ENCODE data around the gene PAH. TPM values are rescaled to one million over a fixed set of nuclear protein-coding genes. Genes with fewer than 3 reads are reported as not detected.

PAH gene
- polyA plus RNA-seq, 3 donors = not detected

- Histone ChIP-seq H3K4me1 (ENCODE audit: control insufficient read depth in 1 of 2, insufficient read depth in 2 of 2, low read length in 2 of 2) (no peaks in the 10 kb centered on the region), H4K20me1 (ENCODE audit: insufficient read depth, low read length) (no peaks in the 10 kb centered on the region), H3K4me2 (replicated peaks; ENCODE audit: extremely low read depth, low read length, poor library complexity, severe bottlenecking) (no peak overlapping the region), H3K9me3 (replicated peaks in 1 of 2; ENCODE audit: control insufficient read depth in 1 of 2, insufficient read depth in 1 of 2, low read length in 2 of 2) (no peaks in the 10 kb centered on the region), H3K27ac (ENCODE audit: low read depth in 1 of 2, low read length in 2 of 2) (no peak overlapping the region), H3K79me2 (ENCODE audit: insufficient read depth, low read length) (no peaks in the 10 kb centered on the region), H3K4me3 (replicated peaks in 1 of 3; ENCODE audit: low read depth in 2 of 3, low read length in 3 of 3) (no peak overlapping the region), H2AFZ (ENCODE audit: insufficient read depth, low read depth, low read length, poor library complexity, severe bottlenecking) (no peak overlapping the region), H3K27me3 (ENCODE audit: control insufficient read depth in 2 of 2, insufficient read depth in 2 of 2, low read length in 2 of 2) (peaks cover 3 to 11% of the 10 kb centered on the region in 2 donors), H3K36me3 (replicated peaks in 1 of 2; ENCODE audit: control insufficient read depth in 1 of 2, insufficient read depth in 2 of 2, low read length in 2 of 2) (no peaks in the 10 kb centered on the region), H3K9ac (ENCODE audit: insufficient read depth, low read length, poor library complexity, severe bottlenecking) (no peak overlapping the region)
- H3K9me3 Mint-ChIP-seq = peaks cover 0 to 3% (median 0%) of the 10 kb centered on the region in 7 donors
- no CpG with 5 or more reads among the region's 2 CpGs for WGBS (ENCODE audit: insufficient coverage)
- intact Hi-C loops (cut with micrococcal nuclease) = no loop called here
- no peaks in the 10 kb centered on the region for H3K36me3 Mint-ChIP-seq
- peaks cover 1% of the 10 kb centered on the region for H3K4me1 Mint-ChIP-seq
- peaks cover 9 to 23% (median 12%) of the 10 kb centered on the region in 3 donors for H3K27me3 Mint-ChIP-seq (ENCODE audit: low read depth in 3 of 3)
- no peak for DNase-seq
- no peak overlapping the region for H3K27ac Mint-ChIP-seq
- TF ChIP-seq, protein P1, sequence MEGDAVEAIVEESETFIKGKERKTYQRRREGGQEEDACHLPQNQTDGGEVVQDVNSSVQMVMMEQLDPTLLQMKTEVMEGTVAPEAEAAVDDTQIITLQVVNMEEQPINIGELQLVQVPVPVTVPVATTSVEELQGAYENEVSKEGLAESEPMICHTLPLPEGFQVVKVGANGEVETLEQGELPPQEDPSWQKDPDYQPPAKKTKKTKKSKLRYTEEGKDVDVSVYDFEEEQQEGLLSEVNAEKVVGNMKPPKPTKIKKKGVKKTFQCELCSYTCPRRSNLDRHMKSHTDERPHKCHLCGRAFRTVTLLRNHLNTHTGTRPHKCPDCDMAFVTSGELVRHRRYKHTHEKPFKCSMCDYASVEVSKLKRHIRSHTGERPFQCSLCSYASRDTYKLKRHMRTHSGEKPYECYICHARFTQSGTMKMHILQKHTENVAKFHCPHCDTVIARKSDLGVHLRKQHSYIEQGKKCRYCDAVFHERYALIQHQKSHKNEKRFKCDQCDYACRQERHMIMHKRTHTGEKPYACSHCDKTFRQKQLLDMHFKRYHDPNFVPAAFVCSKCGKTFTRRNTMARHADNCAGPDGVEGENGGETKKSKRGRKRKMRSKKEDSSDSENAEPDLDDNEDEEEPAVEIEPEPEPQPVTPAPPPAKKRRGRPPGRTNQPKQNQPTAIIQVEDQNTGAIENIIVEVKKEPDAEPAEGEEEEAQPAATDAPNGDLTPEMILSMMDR (IDR thresholded peaks at IDR 0.05) = no peak
- no peak overlapping the region for H3K4me3 Mint-ChIP-seq
Measured at GRCh38 chr12:102913453-102914226, 3.4 kb downstream of the PAH start.

DNA sequence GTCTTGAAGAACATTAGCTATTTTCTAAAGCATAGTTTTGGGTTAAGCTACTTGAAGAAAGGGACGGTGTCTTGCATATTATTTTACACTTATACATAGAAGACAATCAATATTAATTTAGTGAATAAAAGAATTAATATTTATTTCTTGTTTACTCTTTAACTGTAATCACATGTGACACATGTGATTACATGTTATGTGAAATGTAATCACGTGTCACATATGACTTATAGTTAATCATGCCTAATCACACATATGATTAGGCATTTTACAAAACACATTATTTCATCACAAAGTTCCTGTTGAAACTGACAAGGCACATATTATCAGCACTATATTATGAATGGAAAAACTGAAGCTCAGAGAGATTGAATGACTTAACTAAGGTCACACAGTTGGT lies 4.8 kb downstream of the PAH start:
- DNase-seq = no peak
- Histone ChIP-seq H3K9me3 (replicated peaks in 1 of 2; ENCODE audit: control insufficient read depth in 1 of 2, insufficient read depth in 1 of 2, low read length in 2 of 2) (no peaks in the 10 kb centered on the region), H3K36me3 (replicated peaks in 1 of 2; ENCODE audit: control insufficient read depth in 1 of 2, insufficient read depth in 2 of 2, low read length in 2 of 2) (no peaks in the 10 kb centered on the region), H3K27me3 (ENCODE audit: control insufficient read depth in 2 of 2, insufficient read depth in 2 of 2, low read length in 2 of 2) (peaks cover 3 to 4% of the 10 kb centered on the region in 2 donors), H3K4me1 (ENCODE audit: control insufficient read depth in 1 of 2, insufficient read depth in 2 of 2, low read length in 2 of 2) (no peaks in the 10 kb centered on the region), H3K27ac (ENCODE audit: low read depth in 1 of 2, low read length in 2 of 2) (no peak overlapping the region), H4K20me1 (ENCODE audit: insufficient read depth, low read length) (no peaks in the 10 kb centered on the region), H3K9ac (ENCODE audit: insufficient read depth, low read length, poor library complexity, severe bottlenecking) (no peak overlapping the region), H3K4me3 (replicated peaks in 1 of 3; ENCODE audit: low read depth in 2 of 3, low read length in 3 of 3) (no peak overlapping the region), H2AFZ (ENCODE audit: insufficient read depth, low read depth, low read length, poor library complexity, severe bottlenecking) (no peak overlapping the region), H3K79me2 (ENCODE audit: insufficient read depth, low read length) (no peaks in the 10 kb centered on the region), H3K4me2 (replicated peaks; ENCODE audit: extremely low read depth, low read length, poor library complexity, severe bottlenecking) (no peak overlapping the region)
- Mint-ChIP-seq H3K27me3 (ENCODE audit: low read depth in 3 of 3) (peaks cover 5 to 17% (median 15%) of the 10 kb centered on the region in 3 donors), H3K27ac (no peak overlapping the region), H3K4me3 (no peak overlapping the region), H3K4me1 (peaks cover 1% of the 10 kb centered on the region), H3K36me3 (no peaks in the 10 kb centered on the region), H3K9me3 (peaks cover 0 to 3% (median 0%) of the 10 kb centered on the region in 7 donors)
- no CpG with 5 or more reads among the region's 2 CpGs for WGBS (ENCODE audit: insufficient coverage)
- TF ChIP-seq, protein P1 (IDR thresholded peaks at IDR 0.05) = no peak
- intact Hi-C loops (cut with micrococcal nuclease) = no loop called here

All from CD14-positive monocyte (primary cell).